ENCODE measurements around the gene GPX4. TPM values are rescaled to one million over a fixed set of nuclear protein-coding genes. Genes with fewer than 3 reads are reported as not detected.
A peak's percentile ranks its signal among the peaks of the same experiment; 100 is the strongest.

Gene GPX4
- total and polyA plus RNA-seq, 9 of the 15 experiments (the other 6 are each of a cell fraction or from before 2014, with no cell fraction given): 61.4 to 661 (median 349) TPM

- TF ChIP-seq CTCFL (IDR thresholded peaks at IDR 0.05; ENCODE audit: borderline replicate concordance, insufficient read depth, low read depth, low read length, poor library complexity, severe bottlenecking) (no peak), GABPB1 (CRISPR knock-in tag; IDR thresholded peaks at IDR 0.05) (no peak), NR2C2 (CRISPR knock-in tag; IDR thresholded peaks at IDR 0.05) (peak; percentile 87), NR2C2 (tag; IDR thresholded peaks at IDR 0.05) (peak; percentile 86), BHLHE40 (IDR thresholded peaks at IDR 0.05; ENCODE audit: low read length) (peak; percentile 98), ZNF449 (CRISPR knock-in tag; IDR thresholded peaks at IDR 0.05) (no peak), JUND (IDR thresholded peaks at IDR 0.05; ENCODE audit: borderline replicate concordance, low read depth, low read length) (no peak), JUND (tag; IDR thresholded peaks at IDR 0.05; ENCODE audit: borderline replicate concordance, low read depth, low read length) (peak; percentile 34; the same call in 1 of the 3 replicates), HIVEP1 (CRISPR knock-in tag; IDR thresholded peaks at IDR 0.05) (no peak), MLX (CRISPR knock-in tag; conservative IDR thresholded peaks at IDR 0.05) (no peak), CBFA2T2 (conservative IDR thresholded peaks at IDR 0.05) (peak; percentile 66), SMARCA4 (IDR thresholded peaks at IDR 0.05) (peak; percentile 69), ZNF76 (CRISPR knock-in tag; IDR thresholded peaks at IDR 0.05; ENCODE audit: borderline replicate concordance) (no peak), ARID1B (IDR thresholded peaks at IDR 0.05) (peak; percentile 89), IRF2 (CRISPR knock-in tag; IDR thresholded peaks at IDR 0.05) (no peak), ZNF121 (CRISPR knock-in tag; conservative IDR thresholded peaks at IDR 0.05) (no peak), HDAC2 (IDR thresholded peaks at IDR 0.05) (0 out of 2 replicates have a peak, but pooled peaks have one; percentile 26), DDX20 (tag; IDR thresholded peaks at IDR 0.05; ENCODE audit: low read depth) (no peak), ZNF518B (CRISPR knock-in tag; IDR thresholded peaks at IDR 0.05) (no peak)
These were observed 30.5 kb upstream of the GPX4 start (continued) for GRCh38 chr19:1073063-1073955.
